Smooth muscle cell (in vitro differentiated cells): ENCODE data around the gene ZNF655. TPM values are rescaled to one million over a fixed set of nuclear protein-coding genes. Genes with fewer than 3 reads are reported as not detected.
"Not testable (repeated sequence)": the region's sequence is repeated elsewhere in the genome, so short reads cannot be mapped to it uniquely, and the experiment has no call there.

Experiments used
- DNase-seq: peaks from one replicate; lab custom pipeline; 2025; ENCODE audit not compliant: unreplicated experiment; lab: John Stamatoyannopoulos, UW
- H2AFZ ChIP-seq: fragments of 200-600 bp; sonication (generic); 2 replicates; pipeline ENCODE4 v1.6.0; 2016; ENCODE audit warnings: antibody characterized with exemption, low read depth, mild to moderate bottlenecking
- H3F3A ChIP-seq: fragments of 200-600 bp; sonication (generic); 2 replicates; pipeline ENCODE4 v1.6.0; 2017; ENCODE audit warnings: antibody characterized with exemption, low read depth
- H3K27ac ChIP-seq: fragments of 200-600 bp; sonication (generic); 2 replicates; pipeline ENCODE4 v1.5.1; 2016; ENCODE audit warnings: low read depth, mild to moderate bottlenecking
- H3K27me3 ChIP-seq: fragments of 200-600 bp; sonication (generic); 2 replicates; pipeline ENCODE4 v1.6.1; 2016; ENCODE audit warnings: low read depth, mild to moderate bottlenecking
- H3K36me3 ChIP-seq: fragments of 200-600 bp; sonication (generic); 2 replicates; pipeline ENCODE4 v1.5.1; 2016; ENCODE audit warnings: low read depth
- H3K4me1 ChIP-seq: fragments of 200-600 bp; sonication (generic); 2 replicates; pipeline ENCODE4 v1.5.1; 2016; ENCODE audit warnings: low read depth
- H3K4me2 ChIP-seq: fragments of 200-600 bp; sonication (generic); 2 replicates; pipeline ENCODE4 v1.6.0; 2016; ENCODE audit warnings: mild to moderate bottlenecking
- H3K4me3 ChIP-seq: fragments of 200-600 bp; sonication (generic); 2 replicates; pipeline ENCODE4 v1.5.1; 2016; ENCODE audit warnings: mild to moderate bottlenecking
- H3K79me2 ChIP-seq: fragments of 200-600 bp; sonication (generic); 2 replicates; pipeline ENCODE4 v1.6.0; 2016; ENCODE audit warnings: low read depth, mild to moderate bottlenecking
- H3K9ac ChIP-seq: fragments of 200-600 bp; sonication (generic); 2 replicates; pipeline ENCODE4 v1.6.0; 2016; ENCODE audit warnings: low read depth
- H3K9me3 ChIP-seq: fragments of 200-600 bp; sonication (generic); replicated peaks from 2 replicates; pipeline ENCODE4 v1.5.1; 2016; ENCODE audit warnings: low read depth
- H4K20me1 ChIP-seq: fragments of 200-600 bp; sonication (generic); 2 replicates; pipeline ENCODE4 v1.6.0; 2016; ENCODE audit warnings: low read depth
- CTCF ChIP-seq: fragments of 200-600 bp; sonication (generic); IDR thresholded peaks from 2 replicates; pipeline ENCODE4 v1.5.1; 2017; ENCODE audit warnings: borderline replicate concordance, mild to moderate bottlenecking, antibody characterized with exemption; ENCODE audit not compliant: insufficient read depth, poor library complexity, severe bottlenecking
- WGBS: methylation state at CpG from one replicate; pipeline ENCODE4 v1.1.7; 2016; ENCODE audit warnings: low lambda C conversion rate; 5-methylcytosine and 5-hydroxymethylcytosine counted together
- polyA plus RNA-seq: library from polyadenylated mRNA; unstranded; fragments of >200 nt; fragmentation: Nextera tagmentation; extraction: Ambion mirVana; gene quantifications from 2 replicates; pipeline ENCODE4 v1.2.1, GENCODE V29; 2016
- total RNA-seq: library from RNA; depleted of rRNA; stranded (reverse); fragments of >200 nt; gene quantifications from 2 replicates; pipeline ENCODE4 v1.2.3, GENCODE V29; 2014

ZNF655 gene
- total and polyA plus RNA-seq, 2 experiments from 2014 or later, result 21.6 to 67.2 TPM

GRCh38 chr7:99543081-99543671 lies 15.3 kb upstream of the ZNF655 start:
- Histone ChIP-seq H3K9me3 (peaks cover 15% of the 10 kb centered on the region), H4K20me1 (no peaks in the 10 kb centered on the region), H3F3A (no peaks in the 10 kb centered on the region), H2AFZ (no peak overlapping the region), H3K27me3 (no peaks in the 10 kb centered on the region), H3K79me2 (no peaks in the 10 kb centered on the region), H3K36me3 (peaks cover 16% of the 10 kb centered on the region), H3K27ac (no peak overlapping the region), H3K4me2 (no peak overlapping the region), H3K4me3 (no peak overlapping the region), H3K9ac (no peak overlapping the region), H3K4me1 (no peaks in the 10 kb centered on the region)
- 99% methylated on average over 34 of the region's 34 CpGs for WGBS
- TF ChIP-seq CTCF, result no peak
- DNase-seq, result no peak

GRCh38 chr7:99543916-99544315 lies 14.5 kb upstream of the ZNF655 start:
- no peak for TF ChIP-seq CTCF
- H3F3A ChIP-seq, result no peaks in the 10 kb centered on the region
- no peaks in the 10 kb centered on the region for H3K79me2 ChIP-seq
- peaks cover 19% of the 10 kb centered on the region for H3K9me3 ChIP-seq
- no peak overlapping the region for H3K9ac ChIP-seq
- H3K27ac ChIP-seq, result no peak overlapping the region
- no peaks in the 10 kb centered on the region for H3K4me1 ChIP-seq
- no peak for DNase-seq
- no peaks in the 10 kb centered on the region for H4K20me1 ChIP-seq
- no peaks in the 10 kb centered on the region for H3K27me3 ChIP-seq
- H3K36me3 ChIP-seq, result peaks cover 19% of the 10 kb centered on the region
- 96% methylated on average over 6 of the region's 6 CpGs for WGBS
- H2AFZ ChIP-seq, result no peak overlapping the region
- H3K4me3 ChIP-seq, result no peak overlapping the region
- no peak overlapping the region for H3K4me2 ChIP-seq

- 96% methylated on average over 5 of the region's 5 CpGs for WGBS
- not testable (repeated sequence) for H3K4me2 ChIP-seq, DNase-seq, H3K4me1 ChIP-seq, H3K9ac ChIP-seq, H3K4me3 ChIP-seq, H3K27ac ChIP-seq, H3K79me2 ChIP-seq, H3K27me3 ChIP-seq, H2AFZ ChIP-seq, H4K20me1 ChIP-seq, H3F3A ChIP-seq
- peaks cover 19% of the 10 kb centered on the region for H3K36me3 ChIP-seq
- peaks cover 15% of the 10 kb centered on the region for H3K9me3 ChIP-seq
These were observed 13.1 kb upstream of the ZNF655 start for GRCh38 chr7:99545308-99545707.

- H3K9me3 ChIP-seq, result peaks cover 12% of the 10 kb centered on the region
- H3K27ac ChIP-seq, H4K20me1 ChIP-seq, H3K9ac ChIP-seq, H3K4me1 ChIP-seq, H3K4me2 ChIP-seq, H2AFZ ChIP-seq, H3F3A ChIP-seq, H3K4me3 ChIP-seq, H3K27me3 ChIP-seq, DNase-seq: not testable (repeated sequence)
- 100% methylated on average over 2 of the region's 2 CpGs for WGBS
- H3K79me2 ChIP-seq, result peaks cover 21% of the 10 kb centered on the region
- H3K36me3 ChIP-seq, result peaks cover 19% of the 10 kb centered on the region
These were observed 8.9 kb upstream of the ZNF655 start for GRCh38 chr7:99549545-99549944.

GRCh38 chr7:99551334-99551733 lies 7.1 kb upstream of the ZNF655 start:
- Histone ChIP-seq H3K9ac (peak overlapping the region; percentile 97), H3K27me3 (no peaks in the 10 kb centered on the region), H3K4me1 (peaks cover 4% of the 10 kb centered on the region), H3K79me2 (peaks cover 23% of the 10 kb centered on the region), H3K9me3 (peaks cover 8% of the 10 kb centered on the region), H4K20me1 (no peaks in the 10 kb centered on the region), H3K27ac (peak overlapping the region; percentile 43), H3K4me2 (peak overlapping the region; percentile 96), H3F3A (no peaks in the 10 kb centered on the region), H2AFZ (peak overlapping the region; percentile 99), H3K36me3 (peaks cover 19% of the 10 kb centered on the region), H3K4me3 (peak overlapping the region; percentile 95)
- no peak for DNase-seq
- 26% methylated on average over 15 of the region's 15 CpGs for WGBS
- TF ChIP-seq CTCF, result no peak
